ENCODE data around the gene ALDH7A1.

The ALDH7A1 gene

GRCh38 chr5:126499853-126500342, 95.1 kb downstream of the ALDH7A1 start:
- Histone ChIP-seq H3K9me2 (replicated peaks; ENCODE audit: insufficient read depth, low read length) (no peaks in the 10 kb centered on the region), H3K36me3 (replicated peaks; ENCODE audit: insufficient read depth, low read length) (no peaks in the 10 kb centered on the region), H3K4me2 (ENCODE audit: low read depth, low read length) (peak overlapping the region; percentile 25; the same call in 1 of the 2 replicates), H2AFZ (ENCODE audit: low read length) (peak overlapping the region; percentile 83), H3K9ac (ENCODE audit: low read length) (peak overlapping the region; percentile 16; the same call in 1 of the 2 replicates), H3F3A (ENCODE audit: insufficient read depth, low read length) (peaks cover 20% of the 10 kb centered on the region), H3K9me3 (replicated peaks; ENCODE audit: insufficient read depth, low read length) (no peaks in the 10 kb centered on the region), H4K20me1 (ENCODE audit: insufficient read depth, low read length) (no peaks in the 10 kb centered on the region), H3K4me1 (ENCODE audit: low read length) (peaks cover 27% of the 10 kb centered on the region), H3K4me3 (ENCODE audit: low read length) (no peak overlapping the region), H3K79me2 (ENCODE audit: low read length) (no peaks in the 10 kb centered on the region), H3K27ac (ENCODE audit: low read length) (peak overlapping the region; percentile 45; the same call in 1 of the 2 replicates), H3K27me3 (replicated peaks; ENCODE audit: insufficient read depth, low read length) (no peaks in the 10 kb centered on the region)
- DNase-seq = peak; percentile 61
- TF ChIP-seq CTCF (IDR thresholded peaks at IDR 0.05; ENCODE audit: low read length) (peak; percentile 83), EZH2phosphoT487 (IDR thresholded peaks at IDR 0.05; ENCODE audit: low read length) (no peak), EZH2 (optimal IDR thresholded peaks at IDR 0.05; ENCODE audit: low read depth, low read length) (no peak)

GRCh38 chr5:126499278-126499677, 95.7 kb downstream of the ALDH7A1 start:
- Histone ChIP-seq H3K27me3 (replicated peaks; ENCODE audit: insufficient read depth, low read length) (no peaks in the 10 kb centered on the region), H3F3A (ENCODE audit: insufficient read depth, low read length) (peaks cover 20% of the 10 kb centered on the region), H3K4me2 (ENCODE audit: low read depth, low read length) (peak overlapping the region; percentile 25; the same call in 1 of the 2 replicates), H3K4me1 (ENCODE audit: low read length) (peaks cover 27% of the 10 kb centered on the region), H3K9me2 (replicated peaks; ENCODE audit: insufficient read depth, low read length) (no peaks in the 10 kb centered on the region), H3K9me3 (replicated peaks; ENCODE audit: insufficient read depth, low read length) (no peaks in the 10 kb centered on the region), H3K4me3 (ENCODE audit: low read length) (no peak overlapping the region), H3K27ac (ENCODE audit: low read length) (peak overlapping the region; percentile 45; the same call in 1 of the 2 replicates), H2AFZ (ENCODE audit: low read length) (peak overlapping the region; percentile 83), H3K36me3 (replicated peaks; ENCODE audit: insufficient read depth, low read length) (no peaks in the 10 kb centered on the region), H4K20me1 (ENCODE audit: insufficient read depth, low read length) (no peaks in the 10 kb centered on the region), H3K9ac (ENCODE audit: low read length) (no peak overlapping the region; the same call in 1 of the 2 replicates), H3K79me2 (ENCODE audit: low read length) (no peaks in the 10 kb centered on the region)
- TF ChIP-seq EZH2phosphoT487 (IDR thresholded peaks at IDR 0.05; ENCODE audit: low read length) (no peak), EZH2 (optimal IDR thresholded peaks at IDR 0.05; ENCODE audit: low read depth, low read length) (no peak), CTCF (IDR thresholded peaks at IDR 0.05; ENCODE audit: low read length) (no peak)
- no peak for DNase-seq

- no peaks in the 10 kb centered on the region for H3K9me3 ChIP-seq (replicated peaks; ENCODE audit: insufficient read depth, low read length)
- H3K9ac ChIP-seq (ENCODE audit: low read length) = no peak overlapping the region
- DNase-seq = peak; percentile 71
- H3K36me3 ChIP-seq (replicated peaks; ENCODE audit: insufficient read depth, low read length) = no peaks in the 10 kb centered on the region
- H3K27me3 ChIP-seq (replicated peaks; ENCODE audit: insufficient read depth, low read length) = no peaks in the 10 kb centered on the region
- H2AFZ ChIP-seq (ENCODE audit: low read length) = peak overlapping the region; percentile 40
- peak overlapping the region; percentile 66 for H3K27ac ChIP-seq (ENCODE audit: low read length)
- no peaks in the 10 kb centered on the region for H3K79me2 ChIP-seq (ENCODE audit: low read length)
- H3F3A ChIP-seq (ENCODE audit: insufficient read depth, low read length) = peaks cover 20% of the 10 kb centered on the region
- H3K9me2 ChIP-seq (replicated peaks; ENCODE audit: insufficient read depth, low read length) = no peaks in the 10 kb centered on the region
- TF ChIP-seq EZH2 (optimal IDR thresholded peaks at IDR 0.05; ENCODE audit: low read depth, low read length) = no peak
- no peak for TF ChIP-seq EZH2phosphoT487 (IDR thresholded peaks at IDR 0.05; ENCODE audit: low read length)
- no peak overlapping the region for H3K4me3 ChIP-seq (ENCODE audit: low read length)
- no peaks in the 10 kb centered on the region for H4K20me1 ChIP-seq (ENCODE audit: insufficient read depth, low read length)
- peak overlapping the region; percentile 2; the same call in 1 of the 2 replicates for H3K4me2 ChIP-seq (ENCODE audit: low read depth, low read length)
- peaks cover 27% of the 10 kb centered on the region for H3K4me1 ChIP-seq (ENCODE audit: low read length)
Observed at GRCh38 chr5:126497506-126497905, 97.5 kb downstream of the ALDH7A1 start.

- no peaks in the 10 kb centered on the region for H3K27me3 ChIP-seq (replicated peaks; ENCODE audit: insufficient read depth, low read length)
- no peaks in the 10 kb centered on the region for H3K9me2 ChIP-seq (replicated peaks; ENCODE audit: insufficient read depth, low read length)
- peaks cover 19% of the 10 kb centered on the region for H3K4me1 ChIP-seq (ENCODE audit: low read length)
- H3F3A ChIP-seq (ENCODE audit: insufficient read depth, low read length) = peaks cover 15% of the 10 kb centered on the region
- H3K4me3 ChIP-seq (ENCODE audit: low read length) = no peak overlapping the region
- H3K9me3 ChIP-seq (replicated peaks; ENCODE audit: insufficient read depth, low read length) = no peaks in the 10 kb centered on the region
- H3K9ac ChIP-seq (ENCODE audit: low read length) = no peak overlapping the region
- no peaks in the 10 kb centered on the region for H3K79me2 ChIP-seq (ENCODE audit: low read length)
- no peak overlapping the region for H3K4me2 ChIP-seq (ENCODE audit: low read depth, low read length)
- no peak overlapping the region for H3K27ac ChIP-seq (ENCODE audit: low read length)
- DNase-seq = no peak
- H4K20me1 ChIP-seq (ENCODE audit: insufficient read depth, low read length) = no peaks in the 10 kb centered on the region
- no peak overlapping the region for H2AFZ ChIP-seq (ENCODE audit: low read length)
- TF ChIP-seq EZH2phosphoT487 (IDR thresholded peaks at IDR 0.05; ENCODE audit: low read length) (no peak), EZH2 (optimal IDR thresholded peaks at IDR 0.05; ENCODE audit: low read depth, low read length) (no peak), CTCF (IDR thresholded peaks at IDR 0.05; ENCODE audit: low read length) (no peak)
- no peaks in the 10 kb centered on the region for H3K36me3 ChIP-seq (replicated peaks; ENCODE audit: insufficient read depth, low read length)
Observed at GRCh38 chr5:126494393-126494792, 100.6 kb downstream of the ALDH7A1 start.
